CD14-positive monocyte (primary cell): ENCODE results near the gene HMCN2. TPM values are rescaled to one million over a fixed set of nuclear protein-coding genes. Genes with fewer than 3 reads are reported as not detected.

Source experiments
- DNase-seq, 3 donors: peaks; one replicate each; pipeline ENCODE4 v3.0.0-alpha.2; 2011 to 2022
- H2AFZ ChIP-seq: 2 replicates; pipeline ENCODE4 v1.6.0; 2012; ENCODE audit warnings: mild to moderate bottlenecking, low read depth, low read length, inconsistent platforms; ENCODE audit not compliant: insufficient read depth, poor library complexity, severe bottlenecking
- H3K27ac ChIP-seq, 2 donors: 1 replicate in 1 of 2; 2 replicates in 1 of 2; pipeline ENCODE4 v1.5.1; 2012 to 2013; ENCODE audit warnings: low read length in 2 of 2, control low read depth in 1 of 2, inconsistent platforms in 1 of 2, low read depth in 1 of 2, mild to moderate bottlenecking in 1 of 2
- H3K27me3 ChIP-seq, 2 donors: one replicate each; pipeline versions ENCODE4 v1.6.0 to v1.6.1; 2011 to 2013; ENCODE audit warnings: low read length in 2 of 2; ENCODE audit not compliant: control insufficient read depth in 2 of 2, insufficient read depth in 2 of 2
- H3K36me3 ChIP-seq, 2 donors: replicated peaks in 1 of 2; 1 replicate in 1 of 2; 2 replicates in 1 of 2; pipeline versions ENCODE4 v1.5.1 to v1.6.1; 2012 to 2013; ENCODE audit warnings: low read length in 2 of 2, control low read depth in 1 of 2, inconsistent platforms in 1 of 2, mild to moderate bottlenecking in 1 of 2; ENCODE audit not compliant: insufficient read depth in 2 of 2, control insufficient read depth in 1 of 2
- H3K4me1 ChIP-seq, 2 donors: 1 replicate in 1 of 2; 2 replicates in 1 of 2; pipeline versions ENCODE4 v1.5.1 to v1.6.1; 2012 to 2013; ENCODE audit warnings: low read length in 2 of 2, control low read depth in 1 of 2, inconsistent platforms in 1 of 2, mild to moderate bottlenecking in 1 of 2, moderate library complexity in 1 of 2; ENCODE audit not compliant: insufficient read depth in 2 of 2, control insufficient read depth in 1 of 2
- H3K4me2 ChIP-seq: replicated peaks from 2 replicates; pipeline ENCODE3; 2012; ENCODE audit warnings: low read length, moderate library complexity, mild to moderate bottlenecking; ENCODE audit not compliant: poor library complexity, severe bottlenecking; ENCODE audit errors: extremely low read depth
- H3K4me3 ChIP-seq, 3 experiments: fragments of 200-600 bp in 1 of 3; sonication (generic) in 1 of 3; replicated peaks in 1 of 3; 1 replicate in 2 of 3; 2 replicates in 1 of 3; pipeline ENCODE4 v1.5.1; 2011 to 2013; ENCODE audit warnings: low read length in 3 of 3, mild to moderate bottlenecking in 3 of 3, control low read depth in 2 of 3, low read depth in 2 of 3, inconsistent platforms in 1 of 3, moderate library complexity in 1 of 3
- H3K79me2 ChIP-seq: 2 replicates; pipeline ENCODE4 v1.6.0; 2012; ENCODE audit warnings: mild to moderate bottlenecking, control low read depth, inconsistent platforms, low read length, moderate library complexity; ENCODE audit not compliant: insufficient read depth
- H3K9ac ChIP-seq: 2 replicates; pipeline ENCODE4 v1.6.0; 2017; ENCODE audit warnings: low read length, mild to moderate bottlenecking; ENCODE audit not compliant: insufficient read depth, poor library complexity, severe bottlenecking
- H3K9me3 ChIP-seq, 2 donors: replicated peaks in 1 of 2; 1 replicate in 1 of 2; 2 replicates in 1 of 2; pipeline versions ENCODE4 v1.5.1 to v1.6.1; 2012 to 2013; ENCODE audit warnings: low read length in 2 of 2, control low read depth in 1 of 2; ENCODE audit not compliant: control insufficient read depth in 1 of 2, insufficient read depth in 1 of 2
- H4K20me1 ChIP-seq: 2 replicates; pipeline ENCODE4 v1.6.0; 2012; ENCODE audit warnings: mild to moderate bottlenecking, low read length, control low read depth, moderate library complexity; ENCODE audit not compliant: insufficient read depth
- H3K27ac Mint-ChIP-seq, 7 donors: one replicate each; pipeline ENCODE4 v1.8.0; 2020; ENCODE audit warnings: mild to moderate bottlenecking in 7 of 7, mixed read lengths in 7 of 7, moderate library complexity in 6 of 7, inconsistent platforms in 2 of 7
- H3K27me3 Mint-ChIP-seq, 3 donors: one replicate each; pipeline ENCODE4 v1.8.0; 2021 to 2022; ENCODE audit warnings: low read depth in 3 of 3, mild to moderate bottlenecking in 3 of 3, mixed read lengths in 3 of 3, moderate library complexity in 3 of 3, inconsistent platforms in 1 of 3
- H3K36me3 Mint-ChIP-seq, 2 donors: one replicate each; pipeline ENCODE4 v1.8.0; 2020; ENCODE audit warnings: mixed read lengths in 2 of 2, inconsistent platforms in 1 of 2, mild to moderate bottlenecking in 1 of 2
- H3K4me1 Mint-ChIP-seq: one replicate; pipeline ENCODE4 v1.8.0; 2020; ENCODE audit warnings: mild to moderate bottlenecking, mixed read lengths
- H3K4me3 Mint-ChIP-seq, 2 donors: one replicate each; pipeline ENCODE4 v1.8.0; 2020; ENCODE audit warnings: mild to moderate bottlenecking in 2 of 2, mixed read lengths in 2 of 2, moderate library complexity in 1 of 2
- H3K9me3 Mint-ChIP-seq, 7 donors: one replicate each; pipeline ENCODE4 v1.8.0; 2020 to 2022; ENCODE audit warnings: mixed read lengths in 7 of 7, mild to moderate bottlenecking in 6 of 7, moderate library complexity in 6 of 7, inconsistent platforms in 2 of 7
- CTCF ChIP-seq: fragments of 200-600 bp; IDR thresholded peaks from one replicate; pipeline ENCODE4 v1.8.0; 2022; ENCODE audit warnings: antibody characterized with exemption, mild to moderate bottlenecking
- WGBS: methylation state at CpG from one replicate; pipeline ENCODE4 v1.1.5; 2013; ENCODE audit warnings: missing lambda C conversion rate; ENCODE audit not compliant: insufficient coverage; 5-methylcytosine and 5-hydroxymethylcytosine counted together
- intact Hi-C, 2 donors: fragments of 100-400 bp; cut with micrococcal nuclease; formaldehyde crosslinking; loops; one replicate each; pipeline versions ENCODE4 v1.15.0 to v1.15.1; 2023
- polyA plus RNA-seq, 3 donors: library from polyadenylated mRNA; depleted of rRNA in 1 of 3; unstranded in 2 of 3; stranded (reverse) in 1 of 3; fragments of 300-500 nt in 2 of 3; fragments of >200 nt in 1 of 3; fragmentation: Illumina TruSeq in 2 of 3; gene quantifications; 1 replicate in 2 of 3; 2 replicates in 1 of 3; pipeline ENCODE4 v1.2.3, GENCODE V29; 2012 to 2021

HMCN2 gene
- polyA plus RNA-seq, 3 donors: not detected

- Histone ChIP-seq H4K20me1 (no peaks in the 10 kb centered on the region), H3K36me3 (no peaks in the 10 kb centered on the region), H3K27me3 (no peaks in the 10 kb centered on the region), H3K4me1 (no peaks in the 10 kb centered on the region), H3K9ac (no peak overlapping the region), H3K4me2 (no peak overlapping the region), H3K79me2 (no peaks in the 10 kb centered on the region), H3K27ac (no peak overlapping the region), H3K4me3 (no peak overlapping the region), H2AFZ (no peak overlapping the region), H3K9me3 (no peaks in the 10 kb centered on the region)
- WGBS: 81% methylated on average over 10 of the region's 13 CpGs
- DNase-seq: no peak
- Mint-ChIP-seq H3K9me3 (no peaks in the 10 kb centered on the region), H3K27ac (no peak overlapping the region), H3K4me3 (no peak overlapping the region), H3K4me1 (no peaks in the 10 kb centered on the region), H3K27me3 (peaks cover 0 to 5% (median 3%) of the 10 kb centered on the region in 3 donors), H3K36me3 (no peaks in the 10 kb centered on the region)
- intact Hi-C loops: no loop called here
- no peak for TF ChIP-seq CTCF
These were observed 75.6 kb downstream of the HMCN2 start for GRCh38 chr9:130341128-130341527.

- H3K27me3 Mint-ChIP-seq: peaks cover 0 to 9% (median 3%) of the 10 kb centered on the region in 3 donors
- no peak for TF ChIP-seq CTCF
- no peak for DNase-seq
- Histone ChIP-seq H3K9ac (no peak overlapping the region), H3K4me1 (no peaks in the 10 kb centered on the region), H3K4me3 (no peak overlapping the region), H3K27me3 (no peaks in the 10 kb centered on the region), H3K9me3 (no peaks in the 10 kb centered on the region), H4K20me1 (no peaks in the 10 kb centered on the region), H3K36me3 (no peaks in the 10 kb centered on the region), H3K79me2 (no peaks in the 10 kb centered on the region), H2AFZ (no peak overlapping the region), H3K4me2 (no peak overlapping the region), H3K27ac (no peak overlapping the region)
- no peaks in the 10 kb centered on the region for H3K36me3 Mint-ChIP-seq
- H3K4me1 Mint-ChIP-seq: no peaks in the 10 kb centered on the region
- H3K27ac Mint-ChIP-seq: no peak overlapping the region
- no peak overlapping the region for H3K4me3 Mint-ChIP-seq
- 93% methylated on average over 10 of the region's 13 CpGs for WGBS
- H3K9me3 Mint-ChIP-seq: no peaks in the 10 kb centered on the region
- intact Hi-C loops: no loop called here
These were observed 76.5 kb downstream of the HMCN2 start for GRCh38 chr9:130341839-130342713.
